Activated CD4-positive, alpha-beta T cell treated with anti-CD3 and anti-CD28 coated beads, Interleukin-2, amount 10 ng/mL, durations not matched to agents 7 days and 5 days (primary cell): ENCODE results near the gene SDC3. TPM values are rescaled to one million over a fixed set of nuclear protein-coding genes. Genes with fewer than 3 reads are reported as not detected.

Experiments used
- CTCF ChIA-PET: fragments of 350-600 bp; sonication (Branson Sonifier 250); formaldehyde crosslinking; loops from one replicate; lab custom pipeline; 2021; ENCODE audit warnings: antibody characterized with exemption; lab: Charles Lee
- POLR2A ChIA-PET: fragments of 350-600 bp; sonication (Branson Sonifier 250); formaldehyde crosslinking; loops from one replicate; lab custom pipeline; 2021; ENCODE audit warnings: antibody characterized with exemption; lab: Charles Lee
- DNase-seq: peaks from one replicate; pipeline ENCODE4 v3.0.0-alpha.2; 2020
- H3K27ac Mint-ChIP-seq: one replicate; pipeline ENCODE4 v1.8.0; 2021; ENCODE audit warnings: mild to moderate bottlenecking, moderate library complexity, mixed read lengths
- H3K27me3 Mint-ChIP-seq: one replicate; pipeline ENCODE4 v1.8.0; 2021; ENCODE audit warnings: mixed read lengths
- H3K36me3 Mint-ChIP-seq: one replicate; pipeline ENCODE4 v1.8.0; 2021; ENCODE audit warnings: low read depth, mixed read lengths
- H3K4me1 Mint-ChIP-seq: one replicate; pipeline ENCODE4 v1.8.0; 2021; ENCODE audit warnings: mixed read lengths
- H3K4me3 Mint-ChIP-seq: one replicate; pipeline ENCODE4 v1.8.0; 2021; ENCODE audit warnings: mild to moderate bottlenecking, moderate library complexity, mixed read lengths
- H3K9me3 Mint-ChIP-seq: one replicate; pipeline ENCODE4 v1.8.0; 2021; ENCODE audit warnings: mixed read lengths
- total RNA-seq, 2 experiments: library from RNA; stranded (reverse); gene quantifications; one replicate each; pipeline ENCODE4 v1.2.3, GENCODE V29; 2021

Gene SDC3
- total RNA-seq, 2 experiments from 2014 or later = 0.10 to 0.12 TPM

GRCh38 chr1:30920827-30921226, 12.3 kb upstream of the SDC3 start:
- H3K27ac Mint-ChIP-seq = no peak overlapping the region
- ChIA-PET CTCF (interaction anchor here (0.6 to 1.6 kb wide), 3 partner anchors 8 to 342 kb away, joined by 3 to 4 read pairs (median 3); no protein-coding TSS in a partner anchor), POLR2A (no interaction called here)
- H3K4me3 Mint-ChIP-seq = no peak overlapping the region
- peaks cover 19% of the 10 kb centered on the region for H3K27me3 Mint-ChIP-seq
- H3K36me3 Mint-ChIP-seq = no peaks in the 10 kb centered on the region
- H3K9me3 Mint-ChIP-seq = no peaks in the 10 kb centered on the region
- DNase-seq = no peak
- peaks cover 2% of the 10 kb centered on the region for H3K4me1 Mint-ChIP-seq

- H3K4me3 Mint-ChIP-seq = no peak overlapping the region
- DNase-seq = no peak
- H3K36me3 Mint-ChIP-seq = no peaks in the 10 kb centered on the region
- peaks cover 2% of the 10 kb centered on the region for H3K4me1 Mint-ChIP-seq
- peaks cover 19% of the 10 kb centered on the region for H3K27me3 Mint-ChIP-seq
- no peaks in the 10 kb centered on the region for H3K9me3 Mint-ChIP-seq
- no peak overlapping the region for H3K27ac Mint-ChIP-seq
- ChIA-PET CTCF (interaction anchor here (0.5 to 2.6 kb wide), 8 partner anchors 10 to 200 kb away, joined by 3 to 6 read pairs (median 4); no protein-coding TSS in a partner anchor), POLR2A (no interaction called here)
Observed at GRCh38 chr1:30919025-30919881, 10.7 kb upstream of the SDC3 start.

- CTCF ChIA-PET = no interaction called here
- Mint-ChIP-seq H3K4me3 (no peak overlapping the region), H3K27me3 (peaks cover 16% of the 10 kb centered on the region)
Observed at GRCh38 chr1:30916296-30916695, 7.7 kb upstream of the SDC3 start.

GRCh38 chr1:30915491-30916230, 7.1 kb upstream of the SDC3 start:
- H3K4me1 Mint-ChIP-seq = peaks cover 5% of the 10 kb centered on the region
- peaks cover 17% of the 10 kb centered on the region for H3K27me3 Mint-ChIP-seq
- no peaks in the 10 kb centered on the region for H3K36me3 Mint-ChIP-seq
- POLR2A ChIA-PET = no interaction called here
- CTCF ChIA-PET = interaction anchor here (1.5 to 2.9 kb wide), 3 partner anchors 10 to 197 kb away, joined by 3 to 22 read pairs (median 8); no protein-coding TSS in a partner anchor
- peak overlapping the region; percentile 46 for H3K27ac Mint-ChIP-seq
- no peak overlapping the region for H3K4me3 Mint-ChIP-seq
- no peak for DNase-seq
- H3K9me3 Mint-ChIP-seq = no peaks in the 10 kb centered on the region

More at GRCh38 chr1:30916296-30916695, 7.7 kb upstream of the SDC3 start:
- H3K4me1 Mint-ChIP-seq = peaks cover 5% of the 10 kb centered on the region
- POLR2A ChIA-PET = no interaction called here
- no peaks in the 10 kb centered on the region for H3K9me3 Mint-ChIP-seq
- H3K36me3 Mint-ChIP-seq = no peaks in the 10 kb centered on the region
- DNase-seq = no peak
- no peak overlapping the region for H3K27ac Mint-ChIP-seq

GRCh38 chr1:30914931-30915330, 6.4 kb upstream of the SDC3 start:
- Mint-ChIP-seq H3K4me1 (peaks cover 5% of the 10 kb centered on the region), H3K27me3 (peaks cover 22% of the 10 kb centered on the region), H3K27ac (no peak overlapping the region), H3K36me3 (no peaks in the 10 kb centered on the region), H3K4me3 (no peak overlapping the region), H3K9me3 (no peaks in the 10 kb centered on the region)
- DNase-seq = no peak
- ChIA-PET CTCF (interaction anchor here (0.6 to 2.9 kb wide), 5 partner anchors 9 to 232 kb away, joined by 3 to 22 read pairs (median 4); no protein-coding TSS in a partner anchor), POLR2A (no interaction called here)

GRCh38 chr1:30914587-30914922, 6.0 kb upstream of the SDC3 start:
- peaks cover 6% of the 10 kb centered on the region for H3K4me1 Mint-ChIP-seq
- no peak for DNase-seq
- ChIA-PET POLR2A (no interaction called here), CTCF (interaction anchor here (0.6 to 2.9 kb wide), 6 partner anchors 9 to 231 kb away, joined by 3 to 22 read pairs (median 4); no protein-coding TSS in a partner anchor)
- H3K27ac Mint-ChIP-seq = no peak overlapping the region
- H3K9me3 Mint-ChIP-seq = no peaks in the 10 kb centered on the region
- no peaks in the 10 kb centered on the region for H3K36me3 Mint-ChIP-seq
- no peak overlapping the region for H3K4me3 Mint-ChIP-seq
- H3K27me3 Mint-ChIP-seq = peaks cover 23% of the 10 kb centered on the region

GRCh38 chr1:30912913-30913652, 4.5 kb upstream of the SDC3 start:
- no peak overlapping the region for H3K4me3 Mint-ChIP-seq
- ChIA-PET CTCF (interaction anchor here (0.9 to 2.9 kb wide), 8 partner anchors 10 to 187 kb away, joined by 3 to 26 read pairs (median 6); no protein-coding TSS in a partner anchor), POLR2A (no interaction called here)
- H3K27ac Mint-ChIP-seq = no peak overlapping the region
- no peak for DNase-seq
- no peaks in the 10 kb centered on the region for H3K36me3 Mint-ChIP-seq
- peaks cover 10% of the 10 kb centered on the region for H3K4me1 Mint-ChIP-seq
- H3K27me3 Mint-ChIP-seq = peaks cover 22% of the 10 kb centered on the region
- no peaks in the 10 kb centered on the region for H3K9me3 Mint-ChIP-seq

GRCh38 chr1:30912224-30912623, 3.7 kb upstream of the SDC3 start:
- peaks cover 16% of the 10 kb centered on the region for H3K4me1 Mint-ChIP-seq
- DNase-seq = no peak
- CTCF ChIA-PET = interaction anchor here (0.8 to 2.7 kb wide), 10 partner anchors 11 to 194 kb away, joined by 3 to 26 read pairs (median 4); no protein-coding TSS in a partner anchor
- no peaks in the 10 kb centered on the region for H3K9me3 Mint-ChIP-seq
- H3K4me3 Mint-ChIP-seq = no peak overlapping the region
- H3K27me3 Mint-ChIP-seq = peaks cover 28% of the 10 kb centered on the region
- POLR2A ChIA-PET = no interaction called here
- H3K27ac Mint-ChIP-seq = no peak overlapping the region
- peaks cover 2% of the 10 kb centered on the region for H3K36me3 Mint-ChIP-seq

- ChIA-PET POLR2A (no interaction called here), CTCF (interaction anchor here (0.7 to 2.7 kb wide), 13 partner anchors 22 to 193 kb away, joined by 3 to 26 read pairs (median 4); no protein-coding TSS in a partner anchor)
- Mint-ChIP-seq H3K4me1 (peaks cover 16% of the 10 kb centered on the region), H3K9me3 (no peaks in the 10 kb centered on the region), H3K27ac (no peak overlapping the region), H3K36me3 (peaks cover 2% of the 10 kb centered on the region), H3K27me3 (peaks cover 36% of the 10 kb centered on the region), H3K4me3 (no peak overlapping the region)
- DNase-seq = peak; percentile 55
Observed at GRCh38 chr1:30911059-30911954, 2.7 kb upstream of the SDC3 start.

GRCh38 chr1:30909365-30910068, 959 bp upstream of the SDC3 start:
- Mint-ChIP-seq H3K27me3 (peaks cover 48% of the 10 kb centered on the region), H3K27ac (peak overlapping the region; percentile 37), H3K4me1 (peaks cover 16% of the 10 kb centered on the region), H3K4me3 (peak overlapping the region; percentile 68), H3K9me3 (no peaks in the 10 kb centered on the region), H3K36me3 (peaks cover 2% of the 10 kb centered on the region)
- CTCF ChIA-PET = interaction anchor here (1.8 to 2.5 kb wide), 2 partner anchors 130 to 190 kb away, joined by 8 to 9 read pairs; no protein-coding TSS in a partner anchor
- POLR2A ChIA-PET = no interaction called here
- DNase-seq = no peak

GRCh38 chr1:30908316-30908695, 252 bp downstream of the SDC3 start:
- POLR2A ChIA-PET = no interaction called here
- H3K4me1 Mint-ChIP-seq = peaks cover 16% of the 10 kb centered on the region
- peaks cover 50% of the 10 kb centered on the region for H3K27me3 Mint-ChIP-seq
- CTCF ChIA-PET = no interaction called here
- peaks cover 2% of the 10 kb centered on the region for H3K36me3 Mint-ChIP-seq
- no peak for DNase-seq
- no peak overlapping the region for H3K4me3 Mint-ChIP-seq
- H3K27ac Mint-ChIP-seq = no peak overlapping the region
- no peaks in the 10 kb centered on the region for H3K9me3 Mint-ChIP-seq
